GM23248 (cell line): ENCODE measurements around the gene KPNA2.

Experiments used
- EZH2 ChIP-seq: fragments of 200-600 bp; sonication (generic); IDR thresholded peaks from 2 replicates; pipeline ENCODE4 v1.6.1; 2018; ENCODE audit warnings: antibody characterized with exemption, mild to moderate bottlenecking; ENCODE audit not compliant: insufficient read depth, poor library complexity, severe bottlenecking
- EZH2phosphoT487 ChIP-seq: fragments of 200-600 bp; sonication (generic); IDR thresholded peaks from 2 replicates; pipeline ENCODE4 v1.6.1; 2018; ENCODE audit warnings: antibody characterized with exemption, moderate library complexity, mild to moderate bottlenecking, low read depth; ENCODE audit not compliant: insufficient read depth

DNA sequence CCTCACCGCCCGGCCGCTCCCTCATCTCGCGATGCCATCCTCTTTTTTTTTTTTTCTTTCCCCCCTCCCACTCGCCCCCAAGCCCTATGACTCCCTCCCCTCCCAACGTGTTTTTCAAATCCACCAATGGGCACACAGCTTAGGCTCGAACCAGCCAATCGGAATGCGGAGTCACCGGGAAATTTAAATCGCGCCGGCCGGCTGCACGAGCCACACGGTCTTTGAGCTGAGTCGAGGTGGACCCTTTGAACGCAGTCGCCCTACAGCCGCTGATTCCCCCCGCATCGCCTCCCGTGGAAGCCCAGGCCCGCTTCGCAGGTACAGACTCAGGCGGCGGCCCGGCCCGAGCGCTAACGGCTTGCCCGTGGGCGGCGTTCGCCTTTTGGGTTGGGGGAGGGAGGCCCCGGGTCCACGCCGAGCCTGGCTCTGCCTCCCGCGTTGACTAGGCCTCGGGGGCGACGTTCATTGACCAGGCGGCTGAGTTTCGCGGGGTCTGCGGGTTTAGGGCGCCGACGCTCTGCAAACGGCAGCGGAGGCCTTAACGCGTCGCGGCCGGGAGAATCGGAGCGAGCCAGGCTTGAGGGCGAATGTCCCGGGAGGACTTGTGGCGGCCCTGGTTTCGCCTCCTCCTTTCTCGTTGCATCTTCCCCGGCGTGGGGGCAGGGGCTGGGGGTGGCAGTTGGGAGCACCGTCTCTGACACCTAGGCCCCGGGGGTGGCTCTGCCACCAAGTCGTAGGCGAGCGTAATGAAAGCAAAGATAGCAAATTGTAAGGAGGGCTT lies at the start of gene KPNA2:
- TF ChIP-seq EZH2 (no peak), EZH2phosphoT487 (no peak)
